ENCODE results near the gene AQP1. TPM values are rescaled to one million over a fixed set of nuclear protein-coding genes. Genes with fewer than 3 reads are reported as not detected.
A peak's percentile ranks its signal among the peaks of the same experiment; 100 is the strongest.

AQP1 gene
- total RNA-seq, 1 donor from 2014 or later: 6.7 TPM

DNA sequence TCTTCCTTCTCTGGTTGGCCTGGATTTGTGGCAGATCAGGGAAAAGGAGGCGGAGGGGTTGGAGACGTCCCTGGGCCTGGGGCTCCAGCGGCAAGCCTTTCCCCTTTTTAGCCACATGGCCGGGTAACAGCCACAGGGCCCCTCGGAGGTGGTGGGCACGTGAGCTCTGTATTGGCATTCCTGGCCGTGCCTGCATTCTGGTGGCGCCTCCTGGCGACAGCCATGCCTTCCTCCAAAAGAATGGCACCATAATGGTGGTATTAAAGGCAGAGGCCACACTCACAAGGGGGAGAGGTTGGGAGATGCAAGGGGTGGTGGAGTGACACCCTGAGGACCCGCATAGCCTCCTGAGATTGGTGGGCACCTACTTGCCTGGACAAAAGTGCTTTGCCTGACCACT lies 3.0 kb upstream of the AQP1 start:
- TF ChIP-seq, protein P1, sequence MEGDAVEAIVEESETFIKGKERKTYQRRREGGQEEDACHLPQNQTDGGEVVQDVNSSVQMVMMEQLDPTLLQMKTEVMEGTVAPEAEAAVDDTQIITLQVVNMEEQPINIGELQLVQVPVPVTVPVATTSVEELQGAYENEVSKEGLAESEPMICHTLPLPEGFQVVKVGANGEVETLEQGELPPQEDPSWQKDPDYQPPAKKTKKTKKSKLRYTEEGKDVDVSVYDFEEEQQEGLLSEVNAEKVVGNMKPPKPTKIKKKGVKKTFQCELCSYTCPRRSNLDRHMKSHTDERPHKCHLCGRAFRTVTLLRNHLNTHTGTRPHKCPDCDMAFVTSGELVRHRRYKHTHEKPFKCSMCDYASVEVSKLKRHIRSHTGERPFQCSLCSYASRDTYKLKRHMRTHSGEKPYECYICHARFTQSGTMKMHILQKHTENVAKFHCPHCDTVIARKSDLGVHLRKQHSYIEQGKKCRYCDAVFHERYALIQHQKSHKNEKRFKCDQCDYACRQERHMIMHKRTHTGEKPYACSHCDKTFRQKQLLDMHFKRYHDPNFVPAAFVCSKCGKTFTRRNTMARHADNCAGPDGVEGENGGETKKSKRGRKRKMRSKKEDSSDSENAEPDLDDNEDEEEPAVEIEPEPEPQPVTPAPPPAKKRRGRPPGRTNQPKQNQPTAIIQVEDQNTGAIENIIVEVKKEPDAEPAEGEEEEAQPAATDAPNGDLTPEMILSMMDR (IDR thresholded peaks at IDR 0.05): no peak
- Mint-ChIP-seq H3K27me3 (ENCODE audit: unreplicated experiment) (no peaks in the 10 kb centered on the region), H3K4me1 (ENCODE audit: unreplicated experiment) (peaks cover 37% of the 10 kb centered on the region), H3K9me3 (ENCODE audit: unreplicated experiment) (no peaks in the 10 kb centered on the region), H3K4me3 (ENCODE audit: unreplicated experiment) (no peak overlapping the region), H3K36me3 (ENCODE audit: unreplicated experiment) (no peaks in the 10 kb centered on the region), H3K27ac (ENCODE audit: unreplicated experiment) (no peak overlapping the region)
- no peak for DNase-seq (ENCODE audit: extremely low spot score, unreplicated experiment)

DNA sequence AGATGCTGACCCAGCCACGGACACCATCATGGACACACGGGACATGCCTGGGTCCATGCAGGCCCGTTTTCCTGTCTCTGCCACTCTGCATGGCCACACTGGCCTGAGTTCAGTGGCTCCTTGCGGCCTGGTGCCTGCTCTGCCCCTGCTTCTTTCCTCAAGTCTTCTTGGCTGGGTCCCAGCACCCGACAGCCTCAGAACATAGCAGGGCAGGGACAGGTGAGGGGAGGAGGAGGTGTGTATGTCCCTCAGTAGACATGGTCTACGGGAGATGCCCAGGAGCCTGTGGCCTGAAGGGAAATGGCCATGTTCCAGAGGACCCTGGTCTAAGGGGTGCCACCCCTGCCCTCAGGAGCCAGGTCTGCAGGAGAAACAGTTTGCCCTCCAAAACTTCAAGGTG lies 2.2 kb upstream of the AQP1 start:
- no peak for DNase-seq (ENCODE audit: extremely low spot score, unreplicated experiment)
- Mint-ChIP-seq H3K9me3 (ENCODE audit: unreplicated experiment) (no peaks in the 10 kb centered on the region), H3K27me3 (ENCODE audit: unreplicated experiment) (no peaks in the 10 kb centered on the region), H3K27ac (ENCODE audit: unreplicated experiment) (no peak overlapping the region), H3K36me3 (ENCODE audit: unreplicated experiment) (no peaks in the 10 kb centered on the region), H3K4me3 (ENCODE audit: unreplicated experiment) (no peak overlapping the region), H3K4me1 (ENCODE audit: unreplicated experiment) (peaks cover 39% of the 10 kb centered on the region)
- TF ChIP-seq, protein P1 (IDR thresholded peaks at IDR 0.05): no peak

DNA sequence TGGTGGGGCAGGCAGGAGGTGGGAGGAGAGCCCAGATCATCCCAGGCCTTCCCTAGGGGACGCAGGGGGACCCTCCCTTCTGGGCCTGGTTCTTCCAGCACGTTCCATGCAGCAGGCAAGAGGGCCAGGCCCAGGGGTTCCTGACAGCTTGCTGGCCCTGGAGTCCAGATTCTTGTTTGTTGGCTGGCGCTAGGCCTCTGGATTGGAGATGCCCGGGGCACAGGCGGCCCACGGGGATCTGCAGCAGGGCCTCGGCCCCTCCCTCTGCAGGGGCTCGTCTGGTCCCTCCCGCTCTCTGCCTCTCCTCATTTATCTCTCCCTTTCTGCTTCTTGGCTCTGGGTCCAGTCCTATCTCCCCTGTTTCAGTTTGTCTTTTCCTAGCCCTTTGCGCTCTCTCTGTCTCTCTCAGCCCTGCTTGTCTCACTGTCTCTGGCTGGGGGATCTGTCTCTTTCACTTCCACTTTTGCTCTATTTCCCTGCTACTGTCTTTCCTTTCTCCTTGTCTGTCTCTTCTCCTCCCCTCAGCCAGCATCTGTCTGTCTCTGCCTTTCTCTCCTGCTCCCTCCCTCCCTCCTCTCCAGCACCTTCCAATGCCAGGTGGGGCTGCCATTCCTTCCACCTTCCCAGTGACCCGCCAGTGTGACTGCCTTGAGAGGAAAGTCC lies 1.1 kb upstream of the AQP1 start:
- DNase-seq (ENCODE audit: extremely low spot score, unreplicated experiment): no peak
- Mint-ChIP-seq H3K4me1 (ENCODE audit: unreplicated experiment) (peaks cover 43% of the 10 kb centered on the region), H3K4me3 (ENCODE audit: unreplicated experiment) (no peak overlapping the region), H3K27me3 (ENCODE audit: unreplicated experiment) (no peaks in the 10 kb centered on the region), H3K27ac (ENCODE audit: unreplicated experiment) (no peak overlapping the region), H3K9me3 (ENCODE audit: unreplicated experiment) (no peaks in the 10 kb centered on the region), H3K36me3 (ENCODE audit: unreplicated experiment) (no peaks in the 10 kb centered on the region)
- TF ChIP-seq, protein P1 (IDR thresholded peaks at IDR 0.05): no peak

DNA sequence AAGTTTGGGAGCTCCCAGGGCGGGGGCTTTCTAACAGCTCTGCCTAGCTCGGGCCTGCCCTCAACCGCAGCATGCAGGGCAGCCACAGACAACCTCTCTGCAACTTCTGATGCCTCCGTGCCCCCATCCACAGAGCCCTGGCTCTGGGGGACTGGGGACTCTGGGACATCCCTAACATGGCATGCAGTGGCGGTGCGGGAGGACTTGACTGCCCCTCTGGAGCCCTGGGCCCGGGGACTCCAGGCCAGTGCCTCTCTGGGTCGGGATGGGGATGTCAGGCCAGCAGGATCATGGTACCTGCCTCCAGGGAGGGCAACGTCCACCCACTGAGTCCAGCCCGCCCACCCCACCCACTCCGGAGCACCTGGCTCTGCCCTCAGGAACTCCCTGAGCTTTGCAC lies 520 bp upstream of the AQP1 start:
- Mint-ChIP-seq H3K27me3 (ENCODE audit: unreplicated experiment) (no peaks in the 10 kb centered on the region), H3K4me3 (ENCODE audit: unreplicated experiment) (no peak overlapping the region), H3K9me3 (ENCODE audit: unreplicated experiment) (no peaks in the 10 kb centered on the region), H3K36me3 (ENCODE audit: unreplicated experiment) (no peaks in the 10 kb centered on the region), H3K27ac (ENCODE audit: unreplicated experiment) (no peak overlapping the region), H3K4me1 (ENCODE audit: unreplicated experiment) (peaks cover 39% of the 10 kb centered on the region)
- TF ChIP-seq, protein P1 (IDR thresholded peaks at IDR 0.05): no peak
- no peak for DNase-seq (ENCODE audit: extremely low spot score, unreplicated experiment)

DNA sequence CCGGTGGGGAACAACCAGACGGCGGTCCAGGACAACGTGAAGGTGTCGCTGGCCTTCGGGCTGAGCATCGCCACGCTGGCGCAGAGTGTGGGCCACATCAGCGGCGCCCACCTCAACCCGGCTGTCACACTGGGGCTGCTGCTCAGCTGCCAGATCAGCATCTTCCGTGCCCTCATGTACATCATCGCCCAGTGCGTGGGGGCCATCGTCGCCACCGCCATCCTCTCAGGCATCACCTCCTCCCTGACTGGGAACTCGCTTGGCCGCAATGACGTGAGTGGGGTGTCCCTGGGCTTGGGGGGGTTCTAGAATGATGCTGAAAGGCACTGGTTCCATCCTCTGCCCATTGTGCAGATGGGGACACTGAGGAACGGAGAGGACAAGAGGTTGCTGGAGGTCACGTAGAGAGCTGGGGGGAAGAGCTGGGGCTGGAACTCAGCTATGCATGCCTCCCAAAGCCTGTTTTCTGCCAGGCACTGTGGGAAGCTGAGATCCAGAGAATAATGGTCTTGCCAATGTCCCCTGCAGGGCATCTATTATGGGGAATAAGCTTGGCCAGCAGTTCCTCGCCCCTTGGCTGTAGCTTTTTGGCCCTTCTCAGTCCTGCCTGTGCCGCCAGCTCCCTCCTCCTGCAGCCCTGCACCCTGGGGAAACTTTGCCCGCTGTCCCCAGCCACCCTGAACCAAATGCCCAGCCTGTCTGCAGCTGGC lies 523 bp downstream of the AQP1 start:
- no peak overlapping the region for H3K27ac Mint-ChIP-seq (ENCODE audit: unreplicated experiment)
- H3K36me3 Mint-ChIP-seq (ENCODE audit: unreplicated experiment): no peaks in the 10 kb centered on the region
- TF ChIP-seq, protein P1 (IDR thresholded peaks at IDR 0.05): no peak
- DNase-seq (ENCODE audit: extremely low spot score, unreplicated experiment): no peak
- peaks cover 31% of the 10 kb centered on the region for H3K4me1 Mint-ChIP-seq (ENCODE audit: unreplicated experiment)
- H3K27me3 Mint-ChIP-seq (ENCODE audit: unreplicated experiment): no peaks in the 10 kb centered on the region
- peak overlapping the region; percentile 26 for H3K4me3 Mint-ChIP-seq (ENCODE audit: unreplicated experiment)
- no peaks in the 10 kb centered on the region for H3K9me3 Mint-ChIP-seq (ENCODE audit: unreplicated experiment)
